ENCODE measurements around the gene SOX15.
"Not testable (repeated sequence)": the region's sequence is repeated elsewhere in the genome, so short reads cannot be mapped to it uniquely, and the experiment has no call there.

The SOX15 gene

DNA sequence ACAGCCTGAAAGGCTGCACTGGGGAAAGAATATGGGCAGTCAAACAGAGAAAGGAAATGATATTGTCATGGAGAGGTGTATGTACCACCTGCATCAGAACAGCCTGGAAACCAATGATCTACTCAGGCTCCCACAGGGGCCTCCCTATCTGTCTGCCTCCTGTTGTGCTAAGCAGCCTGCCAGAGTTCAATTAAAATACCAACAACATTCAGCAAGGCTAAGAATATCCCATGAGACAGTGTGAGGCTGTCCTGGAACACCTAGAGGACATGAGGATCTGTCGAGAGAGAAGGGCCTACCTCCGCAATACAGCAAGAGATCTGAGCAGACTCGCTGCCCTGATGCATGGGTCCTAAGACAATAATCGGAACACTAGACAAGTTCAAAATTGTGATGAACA, 16.4 kb upstream of the SOX15 start:
- no peak for DNase-seq

DNA sequence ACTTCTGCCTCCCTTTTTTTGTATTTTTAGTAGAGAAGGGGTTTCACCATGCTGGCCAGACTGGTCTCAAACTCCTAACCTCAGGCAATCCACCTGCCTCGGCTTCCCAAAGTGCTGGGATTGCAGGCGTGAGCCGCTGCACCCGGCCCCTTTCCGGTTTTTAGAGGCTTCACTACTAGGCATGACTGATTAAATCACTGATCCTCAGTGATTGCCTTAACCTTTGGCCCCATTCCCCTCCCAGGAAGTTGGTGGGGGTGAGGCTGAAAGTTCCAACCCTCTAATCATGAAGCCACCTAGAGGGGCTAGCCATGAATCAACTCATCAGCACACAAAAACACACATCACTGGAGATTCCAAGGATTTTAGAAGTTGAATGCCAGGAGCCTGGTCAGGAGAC, 7.7 kb upstream of the SOX15 start:
- not testable (repeated sequence) for DNase-seq

DNA sequence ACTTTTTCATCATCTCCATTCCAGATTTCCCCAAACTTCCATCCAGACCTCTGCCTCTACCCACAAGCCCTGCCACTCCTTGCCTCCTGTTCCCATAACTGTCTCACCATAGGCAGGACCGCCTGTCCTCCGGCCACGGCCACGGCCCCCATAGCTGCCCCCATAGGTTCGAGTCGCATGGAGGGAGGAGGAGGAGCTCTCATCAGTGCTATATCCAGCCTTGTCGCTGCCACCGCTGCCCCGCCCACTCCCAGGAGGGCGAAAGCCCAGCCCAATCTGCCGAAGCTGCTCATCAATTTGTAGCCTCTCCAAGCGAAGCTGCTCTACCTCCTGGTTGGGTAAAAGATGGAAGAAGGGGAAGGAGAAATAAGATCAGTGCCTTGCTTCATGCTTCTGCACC, 3.4 kb upstream of the SOX15 start:
- DNase-seq, result no peak

DNA sequence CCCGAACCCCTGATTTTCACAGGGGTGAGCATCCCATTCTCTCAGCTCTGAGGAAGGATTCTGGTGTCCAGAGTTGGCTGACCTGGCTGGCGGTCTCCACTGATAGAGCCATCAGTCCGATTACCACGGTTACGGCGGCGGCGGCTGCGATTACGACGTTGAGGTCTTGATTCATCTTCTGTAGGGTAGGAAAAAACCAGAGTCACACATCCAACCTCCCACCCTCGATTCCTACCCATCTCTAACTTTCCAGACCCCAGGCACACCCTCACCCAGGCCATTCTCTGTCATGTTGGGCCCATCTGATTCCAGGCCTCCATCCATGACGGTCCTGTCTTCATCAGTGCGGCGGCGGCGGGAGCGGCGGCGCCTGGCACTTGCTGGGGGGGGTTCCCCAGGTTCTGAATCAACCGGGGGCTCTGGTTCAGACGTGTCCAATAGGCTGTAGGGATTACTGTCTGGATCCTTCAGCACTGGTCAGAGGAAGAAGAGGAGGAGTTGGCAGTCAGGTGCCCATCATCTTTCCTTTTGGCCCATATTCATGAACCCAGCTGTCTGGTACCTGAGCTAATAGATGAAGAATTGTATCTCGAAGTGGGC, 2.6 kb upstream of the SOX15 start:
- no peak for DNase-seq

DNA sequence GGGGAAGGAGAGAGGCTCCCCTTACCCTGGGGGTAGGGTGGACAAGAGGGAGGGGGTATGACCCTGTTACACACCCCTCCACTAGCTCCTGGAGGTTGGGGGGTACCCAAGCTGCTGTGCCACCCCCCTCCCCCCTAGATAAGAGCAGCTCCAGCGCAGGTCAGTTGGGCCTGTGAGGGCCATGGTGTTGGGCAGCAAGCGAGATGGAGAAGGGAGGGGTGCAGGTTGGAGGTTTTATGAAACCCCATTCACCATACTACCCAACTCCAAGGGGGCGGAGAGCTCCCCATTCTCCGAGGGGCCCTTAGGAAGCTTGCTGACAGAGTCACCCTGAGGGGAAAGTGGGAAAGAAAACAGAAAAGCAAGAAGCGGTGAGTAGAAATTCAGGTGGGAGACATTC, 1.7 kb upstream of the SOX15 start:
- DNase-seq, result no peak

DNA sequence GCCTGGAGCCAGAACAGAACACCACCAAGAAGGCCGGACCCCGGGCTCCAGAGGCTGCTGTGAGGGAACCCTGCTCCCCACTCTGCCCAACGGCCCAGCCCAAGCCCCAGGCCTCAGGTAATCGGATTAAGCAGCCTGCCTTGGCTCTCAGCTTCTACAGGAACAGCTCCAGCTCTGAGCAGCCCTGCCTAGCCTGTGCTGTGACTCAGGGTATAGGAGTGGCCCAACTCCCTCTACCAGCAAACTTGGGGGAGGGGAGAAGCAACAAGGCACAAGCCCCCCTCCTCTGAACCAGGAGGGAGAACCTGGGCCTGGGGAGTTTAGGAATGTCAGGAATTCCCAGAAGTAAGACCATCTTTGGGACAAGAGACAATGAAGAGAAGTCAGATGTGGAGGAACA, 849 bp upstream of the SOX15 start:
- DNase-seq, result no peak

DNA sequence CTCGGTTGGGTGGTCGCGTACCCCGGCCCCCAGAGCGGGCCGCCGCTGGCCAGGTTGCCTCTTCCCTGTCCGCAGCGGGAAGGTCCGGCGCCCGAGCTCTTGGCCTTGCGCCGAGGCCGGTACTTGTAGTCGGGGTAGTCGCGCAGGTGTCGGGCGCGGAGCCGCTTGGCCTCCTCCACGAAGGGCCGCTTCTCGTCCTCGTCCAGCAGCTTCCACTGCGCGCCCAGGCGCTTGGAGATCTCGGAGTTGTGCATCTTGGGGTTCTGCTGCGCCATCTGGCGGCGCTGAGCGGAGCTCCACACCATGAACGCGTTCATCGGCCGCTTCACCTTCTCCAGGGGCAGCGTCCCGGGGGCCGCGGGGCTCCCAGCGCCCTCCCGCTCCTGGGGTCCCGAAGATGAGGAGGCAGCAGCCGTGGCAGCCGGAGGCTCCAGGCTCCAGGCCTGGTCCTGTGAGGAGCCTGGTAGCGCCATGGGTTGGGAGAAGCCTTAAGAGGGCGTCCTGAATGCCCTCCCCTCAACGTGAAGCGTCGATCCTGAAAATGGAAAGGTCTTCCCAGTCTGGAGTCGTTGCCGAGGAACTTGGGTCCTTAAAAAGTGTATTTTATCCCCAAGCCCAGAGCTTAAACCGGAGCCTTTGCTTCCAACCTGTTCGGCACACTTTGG, 558 bp downstream of the SOX15 start:
- peak; percentile 24 to 64 (median 58) for DNase-seq

DNA sequence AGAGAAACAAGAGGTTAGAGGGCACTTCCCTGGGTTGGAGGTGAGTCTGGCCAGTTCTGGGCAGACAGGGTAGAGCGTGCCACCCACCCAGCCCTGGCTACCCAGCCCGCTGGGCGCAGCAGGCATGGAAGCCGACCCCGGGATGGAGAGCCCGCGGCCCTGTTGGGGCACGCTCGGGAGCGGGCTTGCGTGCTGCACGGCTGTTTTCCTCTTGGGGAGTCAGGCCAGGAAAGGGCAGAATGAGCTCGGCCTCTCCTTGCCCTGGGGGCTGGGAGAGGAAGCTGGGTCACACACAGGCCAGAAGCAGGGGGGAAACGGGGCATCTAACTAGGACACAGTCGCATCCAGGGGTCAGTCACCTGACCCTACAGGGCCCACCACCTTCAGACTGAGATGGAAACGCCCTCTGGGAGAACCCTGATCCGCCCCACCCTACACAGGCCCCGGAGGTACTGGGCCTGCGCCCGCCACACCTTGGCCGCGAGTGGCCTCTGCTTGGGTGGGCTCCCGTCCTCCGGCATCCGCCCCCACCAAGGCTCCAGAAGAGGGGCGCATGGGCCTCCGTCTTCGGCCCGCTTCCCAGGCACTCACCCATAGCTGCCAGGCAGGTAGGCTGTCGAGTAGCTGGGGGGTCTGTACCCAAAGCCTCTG, 1.2 kb downstream of the SOX15 start:
- no peak for DNase-seq

DNA sequence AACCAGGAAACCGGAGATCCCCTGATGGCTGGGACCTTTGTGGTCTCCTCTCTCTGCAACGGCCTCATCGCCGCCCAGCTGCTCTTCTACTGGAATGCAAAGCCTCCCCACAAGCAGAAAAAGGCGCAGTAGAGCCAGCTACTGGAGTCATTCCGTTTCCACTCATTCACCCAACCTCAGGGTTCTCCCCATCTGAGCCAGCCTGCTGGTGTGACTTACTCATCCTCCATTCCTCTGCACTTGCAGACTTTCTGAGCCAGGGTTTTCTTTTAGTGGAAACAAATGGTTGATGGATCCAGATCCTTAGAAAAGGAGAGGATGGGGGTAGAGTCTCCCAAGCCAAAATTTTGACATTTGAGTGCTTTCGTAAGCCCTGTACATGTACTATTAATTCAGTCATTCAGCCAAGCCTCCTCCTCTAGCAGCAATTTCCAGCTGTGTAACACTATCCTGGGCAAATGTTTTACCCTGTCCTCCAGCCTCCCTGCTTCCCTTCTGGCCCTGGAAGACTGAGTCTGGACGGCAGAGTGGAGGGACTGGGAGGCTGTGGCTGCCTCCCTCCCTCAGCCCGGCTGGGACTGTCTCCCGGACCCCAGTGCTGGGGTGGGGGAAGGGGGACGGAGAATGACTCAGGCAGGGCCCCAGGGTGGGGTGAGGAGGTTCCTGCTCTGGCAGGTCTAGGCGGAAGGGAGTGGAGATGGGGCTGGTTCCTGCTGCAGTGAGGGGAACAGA, 2.3 kb downstream of the SOX15 start:
- no peak for DNase-seq

DNA sequence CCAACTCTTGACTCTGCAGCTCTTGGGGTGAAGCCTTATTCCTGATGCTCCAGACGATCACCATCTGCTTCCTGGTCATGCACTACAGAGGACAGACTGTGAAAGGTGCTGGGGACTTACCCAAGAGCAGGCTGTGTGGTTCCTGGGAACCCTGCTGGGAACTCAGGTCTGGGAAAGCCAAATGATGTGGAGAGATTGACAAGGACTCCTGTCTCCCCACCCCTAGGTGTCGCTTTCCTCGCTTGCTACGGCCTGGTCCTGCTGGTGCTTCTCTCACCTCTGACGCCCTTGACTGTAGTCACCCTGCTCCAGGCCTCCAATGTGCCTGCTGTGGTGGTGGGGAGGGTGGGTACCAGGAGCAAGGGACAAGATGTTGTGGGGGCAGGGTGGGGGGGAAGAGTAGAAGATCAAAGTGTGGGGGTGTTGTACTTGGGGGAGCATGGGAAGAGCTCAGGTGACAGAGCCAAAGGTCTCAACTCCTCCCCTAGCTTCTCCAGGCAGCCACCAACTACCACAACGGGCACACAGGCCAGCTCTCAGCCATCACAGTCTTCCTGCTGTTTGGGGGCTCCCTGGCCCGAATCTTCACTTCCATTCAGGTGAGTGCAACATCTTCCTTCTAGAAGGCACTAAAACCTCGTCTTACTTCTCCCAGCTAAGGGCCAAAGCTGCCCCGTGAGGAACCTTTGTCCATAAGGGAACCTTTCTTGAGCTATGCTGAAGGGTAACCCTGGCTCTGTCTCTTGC, 3.0 kb downstream of the SOX15 start:
- DNase-seq, result no peak

DNA sequence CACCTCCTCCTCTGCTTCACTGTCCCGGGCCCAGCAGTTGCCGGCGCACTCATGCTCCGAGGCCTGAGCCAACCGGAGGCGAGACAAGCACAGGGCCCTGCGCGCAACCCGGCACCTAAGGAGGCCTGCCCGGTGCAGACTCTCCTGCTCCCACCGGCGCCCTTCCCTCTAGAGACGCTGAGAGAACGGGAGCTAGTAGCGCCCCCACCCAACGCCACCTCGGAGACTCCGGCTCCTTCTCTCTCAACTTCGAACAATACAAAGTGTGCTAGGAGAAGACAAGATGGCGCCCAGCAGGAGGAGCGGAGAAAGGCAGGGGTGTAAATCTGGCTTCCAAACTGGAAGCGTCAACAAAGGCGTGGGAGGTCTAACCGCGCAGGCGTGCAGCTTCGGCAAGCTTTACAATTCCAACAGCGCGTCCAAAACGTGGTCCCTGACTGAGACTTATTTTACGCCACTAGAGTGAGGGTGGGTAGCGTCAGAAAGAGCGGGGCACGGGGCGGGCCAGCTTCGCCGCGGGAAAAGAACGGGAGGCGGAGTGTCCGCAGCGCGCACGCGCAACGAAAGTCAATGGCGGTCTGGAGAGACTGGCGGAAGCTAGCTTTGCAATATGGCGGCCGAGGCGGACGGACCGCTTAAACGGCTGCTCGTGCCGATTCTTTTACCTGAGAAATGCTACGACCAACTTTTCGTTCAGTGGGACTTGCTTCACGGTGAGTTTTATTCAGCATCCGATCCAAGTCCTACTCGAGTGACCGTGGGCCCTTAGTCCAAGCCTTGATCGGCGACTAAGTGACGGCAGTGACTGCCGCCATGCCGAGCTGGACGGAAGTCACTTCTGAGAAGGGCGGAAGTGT, 6.4 kb downstream of the SOX15 start, which contains the start of gene MPDU1:
TSS of gene MPDU1 (plus strand) at position 600 of the 857 bp plus-strand sequence. CDS start at position 611, 11 bp downstream.
- DNase-seq, result peak; percentile 92 to 97 (median 97)

DNA sequence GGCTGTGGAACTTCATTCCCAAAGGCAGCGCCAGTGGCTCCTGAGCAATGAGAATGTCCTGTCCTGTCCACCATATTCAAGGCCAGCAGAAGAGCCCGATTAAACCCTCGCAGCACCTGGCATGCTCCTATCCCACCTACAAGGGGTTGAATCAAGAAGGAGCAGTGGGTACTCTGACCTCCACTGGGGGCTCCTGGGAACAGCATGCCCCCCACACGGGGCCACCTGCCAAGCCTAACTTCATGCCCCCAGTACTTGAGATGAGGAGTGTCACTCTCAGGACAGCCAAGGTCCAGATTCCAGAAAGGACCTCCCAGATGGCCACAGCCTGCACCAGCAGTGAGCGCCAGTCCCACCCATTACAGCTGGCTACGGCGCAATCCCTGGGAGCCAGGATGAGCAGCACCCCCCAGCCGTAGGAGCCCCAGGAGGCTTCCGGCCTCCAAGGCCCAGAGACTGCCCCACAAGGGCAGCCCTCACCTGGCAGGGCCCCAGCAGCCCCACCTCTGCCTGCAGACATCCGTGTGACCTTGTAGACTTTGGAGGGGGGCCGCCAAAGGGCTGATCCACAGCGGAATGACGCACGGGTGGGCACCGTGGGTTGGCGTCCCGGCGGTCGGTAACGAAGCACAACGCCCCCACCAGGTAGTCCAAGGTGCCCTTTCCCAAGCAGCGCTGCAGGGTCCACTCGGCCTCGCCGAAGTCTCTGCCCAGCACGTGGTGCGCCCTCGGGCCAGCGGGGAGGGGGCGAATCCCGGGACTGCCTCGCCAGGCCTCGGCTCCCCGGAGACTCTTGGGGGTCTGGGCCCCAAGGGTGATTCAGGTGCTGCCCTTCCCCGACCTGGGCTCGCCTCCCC, 7.3 kb downstream of the SOX15 start:
- DNase-seq, result no peak

DNA sequence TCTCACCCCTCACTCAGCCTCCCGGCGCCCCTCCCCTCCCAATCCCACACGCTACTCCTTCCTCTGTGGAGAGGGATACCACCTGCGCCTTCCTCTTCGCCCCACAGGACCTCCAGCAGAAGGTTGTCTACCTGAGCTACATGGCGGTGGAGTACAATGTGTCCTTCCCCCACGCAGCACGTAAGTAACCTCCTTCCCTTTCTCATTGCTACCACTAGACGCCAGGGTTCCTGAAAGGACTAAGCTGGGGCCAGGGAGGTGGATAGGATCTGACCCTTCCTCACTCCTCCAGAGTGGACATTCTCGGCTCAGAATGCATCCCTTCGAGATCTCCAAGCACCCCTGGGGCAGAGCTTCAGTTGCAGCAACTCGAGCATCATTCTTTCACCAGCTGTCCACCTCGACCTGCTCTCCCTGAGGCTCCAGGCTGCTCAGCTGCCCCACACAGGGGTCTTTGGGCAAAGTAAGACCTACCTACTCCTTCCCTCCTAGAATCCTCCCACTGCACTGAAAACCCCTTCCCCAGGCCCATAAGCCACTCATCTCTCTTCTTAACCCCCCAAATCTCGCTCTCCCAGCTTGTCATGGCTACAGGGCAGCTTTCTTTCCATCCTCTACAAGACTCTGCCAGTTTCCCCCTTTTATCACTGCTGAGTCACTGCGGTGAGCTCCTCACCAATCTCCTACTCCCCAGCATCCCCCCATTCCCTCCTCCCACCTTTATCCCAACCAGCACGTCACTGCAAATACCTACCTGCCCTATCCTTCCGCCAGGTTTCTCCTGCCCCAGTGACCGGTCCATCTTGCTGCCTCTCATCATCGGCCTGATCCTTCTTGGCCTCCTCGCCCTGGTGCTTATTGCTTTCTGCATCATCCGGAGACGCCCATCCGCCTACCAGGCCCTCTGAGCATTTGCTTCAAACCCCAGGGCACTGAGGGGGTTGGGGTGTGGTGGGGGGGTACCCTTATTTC, 9.0 kb downstream of the SOX15 start:
- no peak for DNase-seq

DNA sequence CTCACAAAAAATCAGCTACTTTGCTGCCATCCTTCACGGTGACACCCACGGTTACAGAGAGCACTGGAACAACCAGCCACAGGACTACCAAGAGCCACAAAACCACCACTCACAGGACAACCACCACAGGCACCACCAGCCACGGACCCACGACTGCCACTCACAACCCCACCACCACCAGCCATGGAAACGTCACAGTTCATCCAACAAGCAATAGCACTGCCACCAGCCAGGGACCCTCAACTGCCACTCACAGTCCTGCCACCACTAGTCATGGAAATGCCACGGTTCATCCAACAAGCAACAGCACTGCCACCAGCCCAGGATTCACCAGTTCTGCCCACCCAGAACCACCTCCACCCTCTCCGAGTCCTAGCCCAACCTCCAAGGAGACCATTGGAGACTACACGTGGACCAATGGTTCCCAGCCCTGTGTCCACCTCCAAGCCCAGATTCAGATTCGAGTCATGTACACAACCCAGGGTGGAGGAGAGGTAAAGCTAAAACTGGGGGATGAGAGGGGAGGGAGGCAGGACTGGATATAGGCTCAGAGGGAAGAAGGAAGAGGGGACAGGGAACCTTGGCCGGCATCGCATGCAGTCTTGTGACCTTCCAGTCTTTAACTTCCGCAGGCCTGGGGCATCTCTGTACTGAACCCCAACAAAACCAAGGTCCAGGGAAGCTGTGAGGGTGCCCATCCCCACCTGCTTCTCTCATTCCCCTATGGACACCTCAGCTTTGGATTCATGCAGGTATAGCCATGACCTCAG, 9.9 kb downstream of the SOX15 start:
- no peak for DNase-seq

DNA sequence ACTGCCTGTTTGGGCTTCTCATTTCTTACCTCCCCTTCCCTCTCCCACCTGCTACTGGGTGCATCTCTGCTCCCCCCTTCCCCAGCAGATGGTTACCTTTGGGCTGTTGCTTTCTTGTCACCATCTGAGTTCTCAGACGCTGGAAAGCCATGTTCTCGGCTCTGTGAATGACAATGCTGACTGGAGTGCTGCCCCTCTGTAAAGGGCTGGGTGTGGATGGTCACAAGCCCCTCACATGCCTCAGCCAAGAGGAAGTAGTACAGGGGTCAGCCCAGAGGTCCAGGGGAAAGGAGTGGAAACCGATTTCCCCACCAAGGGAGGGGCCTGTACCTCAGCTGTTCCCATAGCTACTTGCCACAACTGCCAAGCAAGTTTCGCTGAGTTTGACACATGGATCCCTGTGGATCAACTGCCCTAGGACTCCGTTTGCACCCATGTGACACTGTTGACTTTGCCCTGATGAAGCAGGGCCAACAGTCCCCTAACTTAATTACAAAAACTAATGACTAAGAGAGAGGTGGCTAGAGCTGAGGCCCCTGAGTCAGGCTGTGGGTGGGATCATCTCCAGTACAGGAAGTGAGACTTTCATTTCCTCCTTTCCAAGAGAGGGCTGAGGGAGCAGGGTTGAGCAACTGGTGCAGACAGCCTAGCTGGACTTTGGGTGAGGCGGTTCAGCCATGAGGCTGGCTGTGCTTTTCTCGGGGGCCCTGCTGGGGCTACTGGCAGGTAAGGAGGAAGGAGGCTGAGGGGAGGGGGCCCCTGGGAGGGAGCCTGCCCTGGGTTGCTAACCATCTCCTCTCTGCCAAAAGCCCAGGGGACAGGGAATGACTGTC, 10.7 kb downstream of the SOX15 start, which contains the start of gene CD68:
TSS of gene CD68 (plus strand) at position 638 of the 833 bp plus-strand sequence. CDS start at position 678, 40 bp downstream.
- peak in 1 of 6 experiments; percentile 62 for DNase-seq

DNA sequence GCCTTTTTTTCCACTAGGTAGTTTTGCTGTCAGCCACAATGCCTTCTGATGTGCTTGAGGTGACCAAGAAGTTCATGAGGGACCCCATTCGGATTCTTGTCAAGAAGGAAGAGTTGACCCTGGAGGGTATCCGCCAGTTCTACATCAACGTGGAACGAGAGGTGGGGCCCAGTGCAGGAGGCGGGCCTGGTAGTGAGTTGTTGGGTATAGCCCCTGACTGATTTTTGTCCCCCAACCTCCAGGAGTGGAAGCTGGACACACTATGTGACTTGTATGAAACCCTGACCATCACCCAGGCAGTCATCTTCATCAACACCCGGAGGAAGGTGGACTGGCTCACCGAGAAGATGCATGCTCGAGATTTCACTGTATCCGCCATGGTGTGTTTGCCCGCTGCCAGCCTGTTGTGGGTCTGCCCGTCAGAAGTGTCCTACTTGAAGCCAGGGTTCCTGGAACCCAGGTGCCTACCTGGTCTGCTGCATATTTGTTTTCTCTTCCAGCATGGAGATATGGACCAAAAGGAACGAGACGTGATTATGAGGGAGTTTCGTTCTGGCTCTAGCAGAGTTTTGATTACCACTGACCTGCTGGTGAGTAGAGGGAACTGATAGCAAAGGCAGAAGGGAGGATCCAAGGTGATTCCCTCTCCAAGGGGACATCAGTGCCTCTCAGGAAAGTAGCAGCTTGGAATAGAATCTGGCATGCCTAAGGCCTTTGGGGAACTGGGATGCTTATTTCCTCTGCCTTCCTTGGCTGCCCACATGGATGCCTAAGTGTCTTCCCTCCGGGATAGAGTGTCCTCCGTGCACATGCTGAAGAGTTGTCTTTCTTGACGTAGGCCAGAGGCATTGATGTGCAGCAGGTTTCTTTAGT, 12.3 kb downstream of the SOX15 start:
- DNase-seq, result peak in 1 of 6 experiments; percentile 41

Data from stimulated activated naive CD4-positive, alpha-beta T cell (primary cell).